HG02884 (cell line): ENCODE results near the gene SLC9A9.
A peak's percentile ranks its signal among the peaks of the same experiment; 100 is the strongest.

Experiments
- ATAC-seq: cut with Tn5 transposase; IDR thresholded peaks from one replicate; pipeline ENCODE4 v1.9.1; 2021; ENCODE audit warnings: mild to moderate bottlenecking, moderate library complexity; ENCODE audit not compliant: unreplicated experiment

SLC9A9 gene

DNA sequence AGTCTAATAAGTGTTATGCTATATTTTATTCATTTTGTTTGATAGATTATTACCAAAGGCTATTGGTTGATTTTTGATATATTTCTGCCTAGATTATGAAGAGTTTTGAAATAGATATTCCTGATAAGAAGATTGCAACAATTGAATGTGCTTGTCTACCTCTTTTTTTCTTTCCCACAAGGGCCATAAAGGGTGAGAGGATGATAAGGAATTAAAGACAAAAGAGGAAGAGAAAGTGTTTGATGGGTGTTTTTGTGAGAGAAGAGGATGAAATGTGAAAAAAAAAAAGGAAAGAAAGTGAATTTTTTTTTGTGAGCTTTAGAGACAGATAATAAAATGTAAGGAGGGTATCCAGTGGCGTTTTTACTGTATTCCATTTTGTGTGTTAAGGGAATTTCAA is 484.3 kb downstream of the SLC9A9 start:
- ATAC-seq, result no peak

DNA sequence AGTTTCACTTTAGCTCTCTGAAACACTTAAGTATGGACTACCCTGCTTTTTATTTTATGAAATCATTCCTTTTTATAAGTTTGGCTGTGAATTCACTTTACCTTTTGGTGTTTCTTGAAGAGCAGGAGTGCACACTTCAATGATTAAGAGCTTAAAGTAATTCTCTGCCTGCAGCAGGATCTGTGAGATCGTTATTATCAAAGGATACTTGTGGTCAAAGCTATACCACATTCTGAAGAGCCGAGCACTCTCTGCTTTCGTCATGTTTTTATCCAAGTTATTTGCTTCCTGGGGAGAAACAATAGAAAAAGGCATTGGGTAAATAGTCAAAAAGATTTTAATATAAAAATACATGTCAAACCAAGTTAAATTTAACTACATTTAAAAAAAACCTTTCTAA is 485.0 kb downstream of the SLC9A9 start:
- ATAC-seq, result peak; percentile 51

DNA sequence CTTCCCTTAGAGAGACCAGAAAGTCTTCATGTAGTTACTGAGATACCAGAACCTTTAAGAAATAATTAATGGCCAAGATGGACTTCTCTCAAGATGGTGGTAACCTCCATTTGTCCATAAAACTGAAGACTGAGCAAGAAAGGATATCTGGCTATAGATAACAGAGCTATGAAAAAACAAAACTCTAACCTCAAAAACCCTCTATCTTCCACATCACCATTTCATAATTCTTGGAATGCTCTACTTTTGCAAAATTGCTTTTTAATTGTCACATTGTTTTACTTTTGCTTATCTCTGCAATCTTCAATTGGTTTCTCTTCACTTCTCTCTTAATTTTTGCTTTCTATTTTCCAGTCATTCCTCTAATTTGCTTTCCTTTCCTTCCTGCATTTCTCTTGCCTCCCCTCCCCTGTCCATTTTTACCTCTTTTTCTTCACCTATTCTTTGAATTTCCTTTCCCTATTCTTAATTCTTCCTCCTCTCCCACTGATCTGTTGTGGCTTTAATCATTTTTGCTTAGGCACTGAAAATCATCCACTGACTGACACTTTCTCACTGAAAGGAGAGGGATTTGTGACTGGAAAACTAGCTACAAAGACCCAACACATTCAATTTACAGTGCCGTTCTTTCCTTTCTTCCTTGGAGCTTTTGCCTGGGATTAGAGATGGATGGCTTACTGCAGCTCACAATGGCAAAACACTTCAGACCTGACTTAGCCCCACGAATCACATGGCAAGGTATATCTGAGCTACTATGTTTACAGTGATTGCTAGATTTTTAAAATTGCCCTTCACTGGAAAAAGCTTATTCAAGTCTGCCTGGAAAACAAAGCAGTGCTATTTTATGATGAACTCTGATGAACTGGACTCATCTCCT is 485.9 kb downstream of the SLC9A9 start:
- no peak for ATAC-seq

DNA sequence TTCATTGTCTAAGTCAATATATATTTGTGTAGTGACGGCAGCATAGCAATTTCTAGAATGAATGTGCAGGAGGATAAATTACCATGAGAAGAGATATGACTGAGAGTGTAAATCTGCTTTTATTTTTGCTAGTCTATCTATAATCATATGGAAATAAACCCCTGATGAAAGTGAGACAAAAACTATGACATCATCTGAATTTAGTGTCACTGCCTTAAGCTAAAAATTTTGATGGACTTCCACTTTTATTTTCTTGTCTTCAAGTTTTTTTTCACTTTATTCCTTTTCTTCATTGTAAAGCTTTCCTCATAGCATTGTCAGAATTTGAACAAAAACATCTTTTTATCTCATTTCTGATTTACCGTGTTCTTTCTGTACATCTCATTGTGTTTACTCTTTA is 486.7 kb downstream of the SLC9A9 start:
- ATAC-seq, result no peak

DNA sequence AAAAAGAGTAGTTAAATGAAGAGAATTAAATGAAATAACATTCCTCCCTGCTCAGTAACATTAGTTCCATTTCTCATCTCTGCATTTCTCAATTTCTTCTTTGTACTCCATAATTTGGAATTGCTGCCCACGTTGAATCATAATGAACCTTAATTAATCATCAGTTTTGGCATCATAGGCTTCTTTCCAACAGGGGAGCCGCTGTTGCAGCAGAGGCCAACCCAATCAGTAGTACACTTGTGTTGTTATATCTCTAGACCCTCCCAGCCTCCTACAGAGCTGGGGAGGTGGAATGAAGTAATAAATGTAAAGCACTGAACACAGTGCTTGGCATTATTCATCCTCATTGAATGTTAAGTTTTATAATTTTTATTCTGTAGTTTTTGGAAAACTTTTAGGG is 488.0 kb downstream of the SLC9A9 start:
- ATAC-seq, result no peak

DNA sequence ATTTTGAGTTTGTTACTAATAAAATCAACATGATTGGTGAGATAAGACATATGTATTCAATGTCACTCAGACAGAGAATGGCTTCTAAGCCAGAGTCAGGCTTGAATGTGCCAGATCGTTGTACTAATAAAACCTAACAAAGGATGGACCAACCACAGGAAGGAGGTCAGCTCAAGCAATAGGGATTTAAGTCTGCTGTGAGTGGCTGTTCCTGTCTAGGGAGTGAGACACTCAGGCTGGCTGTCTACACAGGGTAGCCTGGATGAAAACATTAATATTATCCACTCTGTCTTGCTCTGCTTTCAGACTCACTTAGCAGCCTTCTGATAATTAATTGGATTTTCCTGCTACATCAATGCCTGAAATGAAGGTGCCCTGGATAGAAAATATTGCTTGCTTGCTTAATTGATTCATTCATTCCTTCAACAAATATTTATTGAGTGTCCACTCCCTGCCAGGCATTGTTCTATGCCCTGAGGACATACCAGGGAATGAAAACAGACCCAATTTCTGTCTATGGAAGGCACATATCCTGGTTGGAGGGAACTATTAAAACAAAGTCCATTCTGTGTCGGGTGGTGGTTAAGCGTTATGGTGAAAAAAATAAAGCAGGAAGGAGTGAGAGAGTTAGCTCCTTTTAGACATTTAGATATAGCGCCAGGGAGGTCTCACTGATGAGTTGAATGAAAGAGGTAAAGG is 489.3 kb downstream of the SLC9A9 start:
- no peak for ATAC-seq

DNA sequence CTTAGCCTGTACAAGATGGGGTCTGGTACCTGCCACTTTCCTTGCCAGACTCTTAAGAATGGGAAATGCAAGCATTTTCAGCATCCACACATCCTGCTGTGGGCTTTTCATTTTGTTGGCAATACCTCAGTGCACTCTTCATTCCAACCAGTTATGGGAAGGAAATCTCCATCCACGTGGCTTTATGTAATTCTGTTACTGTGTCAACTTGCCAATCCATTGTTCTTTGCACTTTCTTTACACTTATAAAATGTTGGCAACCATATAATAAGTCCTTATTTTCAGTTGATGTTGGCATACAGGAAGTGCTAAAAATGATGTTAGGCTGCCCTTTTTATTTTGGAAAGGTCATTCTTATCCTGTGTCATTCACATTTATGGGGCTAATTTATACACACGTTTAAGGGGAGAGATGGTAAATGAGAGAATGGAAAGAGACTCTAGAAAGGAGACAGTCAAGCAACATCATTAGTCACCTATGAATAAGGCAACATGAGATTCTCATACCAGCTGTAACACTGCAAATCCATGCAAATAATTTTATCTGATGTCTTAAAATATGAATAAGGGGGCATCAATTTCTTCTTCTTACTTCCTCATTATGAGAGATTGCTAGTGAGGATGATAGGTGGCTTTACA is 490.0 kb downstream of the SLC9A9 start:
- no peak for ATAC-seq

DNA sequence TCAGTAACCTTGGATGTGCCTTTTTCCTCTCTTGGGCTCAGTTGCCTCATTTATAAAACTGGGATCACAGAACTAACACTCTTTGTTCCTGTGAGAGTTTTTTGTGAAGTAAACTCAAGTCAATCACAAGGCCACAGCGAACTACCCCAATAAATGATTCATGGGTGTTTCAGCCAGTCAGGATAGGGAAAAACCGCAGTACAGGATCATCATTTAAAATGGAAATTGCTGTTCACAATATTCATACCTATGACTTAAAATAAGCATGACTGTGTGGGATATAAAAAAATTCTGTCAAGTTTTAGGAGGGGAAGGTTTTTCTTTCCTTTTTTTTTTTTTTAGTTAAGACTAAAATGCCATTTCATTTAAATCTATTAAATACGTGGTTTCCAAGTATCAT is 490.6 kb downstream of the SLC9A9 start:
- ATAC-seq, result no peak

DNA sequence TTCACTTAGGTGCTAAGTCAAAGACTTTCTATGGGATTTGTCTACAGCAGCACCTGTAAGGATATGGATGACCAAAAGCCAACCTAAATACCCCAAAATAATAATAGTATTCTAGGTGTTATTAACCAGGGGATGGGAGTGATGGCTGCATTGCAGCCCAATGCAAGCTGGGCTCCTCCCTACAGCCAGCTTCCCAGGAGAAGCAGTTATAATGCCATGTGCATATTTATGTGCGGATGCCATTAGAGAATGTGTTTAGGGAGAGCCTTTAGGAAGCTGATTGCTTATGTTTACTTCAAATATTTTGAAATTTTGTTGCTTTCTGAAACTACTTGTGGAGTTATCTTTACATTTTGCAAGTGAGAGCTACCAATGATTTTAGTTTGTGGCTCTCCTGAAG is 491.4 kb downstream of the SLC9A9 start:
- no peak for ATAC-seq

DNA sequence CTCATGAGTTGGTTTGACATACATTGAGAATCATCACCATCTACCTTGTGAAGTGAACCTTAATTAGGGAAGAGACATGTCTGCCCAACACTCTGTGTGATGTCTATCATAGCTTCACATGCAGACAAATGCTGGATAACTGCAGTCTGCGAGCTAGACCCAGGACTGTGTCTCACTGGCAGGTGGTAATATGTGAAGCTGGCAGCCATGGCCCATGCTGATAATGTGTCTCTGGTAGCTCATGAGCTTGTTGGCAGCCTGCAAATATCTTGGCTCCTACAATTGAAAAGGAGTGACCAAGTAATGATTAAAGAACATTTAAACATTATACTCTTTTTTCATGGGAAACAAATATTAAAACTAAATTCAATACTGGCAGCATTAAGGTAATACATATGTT is 493.9 kb downstream of the SLC9A9 start:
- no peak for ATAC-seq

DNA sequence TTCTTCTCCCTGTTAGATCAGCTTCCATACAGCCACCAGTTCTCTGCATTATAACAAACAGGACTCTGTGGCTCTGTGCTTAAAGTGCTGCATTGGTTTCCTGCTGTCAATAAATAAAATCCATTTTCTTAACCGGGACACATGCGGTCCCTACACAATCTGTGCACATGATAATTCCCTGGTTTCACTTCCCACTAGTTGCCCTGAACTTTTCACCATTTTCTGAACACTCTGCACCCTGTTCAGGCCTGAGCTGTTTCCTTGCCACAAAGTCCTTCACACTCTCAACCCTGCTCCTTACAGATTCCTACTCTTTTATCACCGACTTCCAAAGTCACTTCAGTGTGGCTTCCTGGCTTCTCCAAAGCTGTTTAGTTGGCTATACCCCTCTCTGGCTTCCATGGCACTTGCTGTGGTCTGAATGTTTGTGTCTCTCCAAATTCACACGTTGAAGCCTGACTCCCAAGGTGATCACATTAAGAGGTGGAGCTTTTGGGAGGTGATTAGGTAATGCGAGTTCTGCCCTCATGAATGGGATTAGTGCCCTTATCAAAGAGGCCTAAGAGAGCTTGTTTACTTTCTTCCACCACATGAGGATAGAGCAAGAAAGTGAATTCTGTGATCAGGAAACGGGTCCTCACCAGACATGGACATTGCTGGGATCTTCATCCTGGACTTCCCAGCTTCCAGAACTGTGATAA is 495.3 kb downstream of the SLC9A9 start:
- no peak for ATAC-seq

DNA sequence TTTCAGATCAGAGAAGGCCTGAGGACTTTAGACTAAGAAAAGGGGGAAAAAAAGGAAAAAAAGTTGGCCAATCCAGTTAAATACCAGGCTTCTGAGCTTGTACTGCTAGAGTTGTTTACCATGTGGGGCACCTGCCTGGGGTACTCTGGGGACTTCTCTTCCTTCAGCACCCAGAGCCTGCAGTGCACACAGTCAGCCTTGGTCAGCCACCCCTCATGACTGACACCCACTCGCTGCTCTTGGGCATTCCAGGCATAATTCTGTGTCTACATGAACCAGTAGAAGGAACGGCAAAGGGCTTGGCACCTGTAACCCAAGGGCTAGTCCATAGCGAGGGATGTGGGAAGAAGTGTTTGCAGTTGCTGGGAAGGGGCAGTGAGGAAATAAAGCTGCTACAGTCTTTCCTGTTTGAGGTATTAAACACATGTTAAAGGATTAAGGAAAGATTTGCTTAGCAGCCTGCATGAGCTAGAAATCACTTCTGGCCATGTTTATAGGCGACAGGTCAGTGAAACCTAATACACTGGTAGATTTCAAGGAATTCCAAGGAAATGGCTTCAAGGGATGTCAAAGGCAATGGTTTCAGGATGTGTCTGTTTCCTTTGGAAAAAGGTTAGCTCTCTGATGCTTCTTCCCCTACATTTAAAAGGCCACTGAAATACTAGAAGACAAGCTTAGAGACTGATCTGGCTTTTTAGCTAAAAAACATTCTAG is 496.2 kb downstream of the SLC9A9 start:
- no peak for ATAC-seq

DNA sequence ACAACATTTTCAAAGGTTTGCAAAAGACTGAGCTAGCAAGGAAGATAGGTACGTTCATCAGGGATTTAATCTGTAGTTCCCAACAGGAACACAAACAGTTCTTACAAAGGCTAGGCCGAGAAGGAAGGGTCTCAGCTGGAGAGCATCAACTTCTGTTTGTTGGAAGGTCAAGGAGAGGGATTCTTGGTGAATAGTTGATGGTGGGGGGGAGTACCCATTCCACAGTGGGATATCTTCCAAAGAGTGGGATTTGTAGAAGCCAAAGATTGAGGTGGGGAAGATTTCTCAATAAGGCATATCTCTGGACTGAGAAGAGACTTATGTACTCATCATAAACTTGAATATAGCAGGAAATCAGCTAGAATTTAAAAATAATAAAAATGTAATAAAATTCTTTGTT is 496.9 kb downstream of the SLC9A9 start:
- ATAC-seq, result no peak

DNA sequence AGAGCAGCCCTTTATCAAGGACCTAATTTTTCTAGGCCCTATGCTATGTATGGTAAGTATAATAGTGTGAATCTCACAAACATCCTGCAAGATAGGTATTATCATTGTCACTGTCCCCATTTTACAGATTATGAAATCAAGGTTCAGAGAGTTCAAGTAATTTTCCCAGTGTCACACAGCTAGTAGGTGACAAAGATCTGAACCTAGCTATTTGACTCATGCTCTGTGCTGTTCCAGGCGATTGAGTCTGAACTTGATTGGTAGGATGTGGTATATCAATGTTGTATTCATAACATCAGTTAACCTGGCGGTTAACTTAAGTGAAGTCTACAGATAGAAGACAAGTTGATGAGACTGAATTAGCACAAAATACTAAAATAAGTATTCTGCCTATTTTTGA is 498.8 kb downstream of the SLC9A9 start:
- peak; percentile 70 for ATAC-seq

DNA sequence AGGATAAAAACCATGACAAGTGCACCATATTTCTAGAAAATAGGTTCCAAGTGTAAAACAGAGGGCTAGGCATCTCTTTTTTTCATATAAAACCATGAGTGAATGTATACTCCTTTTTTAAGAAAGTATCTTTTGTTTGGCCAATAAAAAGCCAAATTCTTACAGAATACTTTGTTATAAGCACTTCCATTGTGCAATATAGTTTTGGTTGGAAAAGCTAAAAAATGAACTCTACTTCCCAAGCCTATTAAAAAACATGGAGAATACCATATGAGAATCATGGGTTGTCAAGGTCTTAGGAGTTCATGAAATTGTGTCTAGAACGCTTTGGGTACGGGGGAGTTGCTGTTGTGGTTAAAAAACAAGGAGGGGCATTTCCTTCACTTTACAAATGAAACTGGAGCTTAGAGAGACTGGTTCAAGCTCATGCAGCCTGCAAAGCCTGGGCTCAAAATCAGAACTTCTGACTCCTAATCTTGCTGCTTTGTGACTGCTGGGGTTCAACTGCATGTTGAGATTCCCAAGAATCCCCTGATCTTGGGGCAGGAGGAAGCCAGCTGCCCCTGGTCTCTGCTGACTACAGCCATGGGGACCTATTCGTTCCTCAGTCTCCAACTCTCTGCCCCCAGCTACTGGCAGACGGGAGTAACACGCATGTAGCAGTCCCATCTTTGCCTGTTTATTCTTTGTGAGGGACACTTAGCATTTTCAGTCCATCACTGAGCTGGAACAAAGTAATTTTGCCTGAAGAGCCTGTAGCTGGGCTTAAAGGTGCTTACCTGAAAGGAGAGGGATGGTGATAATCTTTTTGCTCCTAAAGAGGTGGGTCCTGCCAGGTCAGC is 499.6 kb downstream of the SLC9A9 start:
- ATAC-seq, result no peak

DNA sequence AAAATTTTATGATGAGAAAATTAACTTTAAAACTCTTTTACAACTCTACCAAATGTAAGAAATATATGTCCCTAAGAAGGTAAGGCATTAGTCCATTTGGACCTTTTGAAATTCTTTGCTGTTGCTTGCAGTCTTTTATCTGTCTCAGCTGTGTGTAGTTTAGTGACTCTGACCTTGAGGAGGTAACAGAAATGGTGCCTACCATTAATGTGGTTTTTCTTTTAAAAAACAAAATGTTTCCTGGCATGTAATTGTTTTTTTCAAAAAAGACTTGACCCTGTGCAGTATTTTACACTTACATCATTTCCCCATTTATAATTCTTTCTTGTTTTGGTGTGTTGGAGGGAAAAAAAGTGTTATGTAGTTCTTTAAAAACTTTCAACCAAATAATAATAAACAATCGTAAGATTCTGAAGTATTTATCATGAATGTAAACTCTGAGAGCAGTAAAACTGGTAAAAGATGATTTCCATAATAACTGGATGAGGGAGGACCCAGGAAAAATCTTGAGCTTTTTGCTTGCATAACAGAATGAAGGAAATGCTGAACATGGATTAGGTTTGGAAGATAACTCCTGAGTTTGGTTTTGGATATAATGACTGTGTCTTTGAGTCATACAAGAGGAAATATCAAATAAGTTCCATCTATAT is 503.6 kb downstream of the SLC9A9 start:
- no peak for ATAC-seq

DNA sequence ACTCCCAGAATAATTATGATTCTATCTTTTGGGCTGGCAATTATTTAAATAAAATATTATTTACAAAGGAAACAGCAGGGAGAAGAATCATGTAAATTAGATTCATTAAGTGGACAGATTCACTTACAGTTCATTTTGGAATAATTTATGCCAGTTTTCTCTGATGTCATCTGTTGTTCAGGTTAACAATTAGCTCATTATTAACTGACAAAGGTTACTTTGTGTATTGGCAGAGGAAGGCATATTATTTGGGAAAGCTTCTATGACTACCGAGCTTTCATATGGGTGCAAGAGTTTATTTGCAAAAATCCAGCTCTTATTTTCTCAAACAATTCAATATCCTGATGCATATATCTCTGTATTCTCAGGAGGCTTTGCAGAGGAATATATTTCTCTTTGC is 504.3 kb downstream of the SLC9A9 start:
- no peak for ATAC-seq

DNA sequence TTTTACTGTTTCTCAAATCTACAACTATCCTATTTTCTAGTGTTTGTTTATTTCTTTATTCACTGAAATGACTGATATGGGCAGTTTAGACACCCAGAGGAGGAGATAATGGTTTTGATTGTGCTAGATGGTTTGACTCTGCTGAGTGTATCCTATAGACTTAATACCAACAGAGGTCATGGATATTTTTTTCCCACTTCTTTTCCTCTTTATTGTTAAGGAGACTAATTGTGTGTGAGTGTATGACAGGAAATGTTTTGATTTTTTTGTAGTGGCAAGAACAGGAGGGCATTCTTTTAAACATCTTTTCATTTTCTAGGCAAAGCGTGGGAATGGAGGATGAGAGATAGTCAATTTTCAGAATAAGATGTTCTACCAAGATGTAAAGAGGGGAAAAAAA is 505.2 kb downstream of the SLC9A9 start:
- no peak for ATAC-seq

DNA sequence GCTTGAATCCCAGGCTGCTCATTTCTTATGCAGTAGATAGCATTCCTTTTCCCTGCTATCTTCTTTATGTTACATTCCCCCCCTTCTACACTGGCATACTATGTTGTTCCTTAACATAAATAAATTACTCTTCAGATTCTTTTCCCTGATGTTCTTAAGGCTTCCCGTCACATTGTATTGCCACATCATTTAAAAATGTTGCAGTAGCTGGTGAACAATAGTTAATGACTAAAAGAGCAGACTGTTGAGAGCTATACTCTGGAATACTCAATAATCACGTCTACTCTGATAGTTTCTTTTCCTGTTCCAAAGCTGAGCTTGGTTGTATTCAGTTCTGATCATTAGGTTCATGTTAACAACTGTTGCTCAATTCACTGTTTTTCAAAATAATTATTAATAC is 508.8 kb downstream of the SLC9A9 start:
- no peak for ATAC-seq
